Measurements from ENCODE around the gene ARF3. TPM values are rescaled to one million over a fixed set of nuclear protein-coding genes. Genes with fewer than 3 reads are reported as not detected.

ARF3 gene
- total RNA-seq (ENCODE audit: unreplicated experiment) = 162 TPM
- long read RNA-seq, full-length matches to known transcripts = 19 of 22 reads
- long read RNA-seq, partial matches to known transcripts = 0 of 22 reads
- long read RNA-seq, other reads (novel, unspliced or antisense) = 3 of 22 reads

- H3K36me3 Mint-ChIP-seq (ENCODE audit: unreplicated experiment) = no peaks in the 10 kb centered on the region
- no peaks in the 10 kb centered on the region for H3K27me3 Mint-ChIP-seq (ENCODE audit: unreplicated experiment)
- TF ChIP-seq CTCF (IDR thresholded peaks at IDR 0.05; ENCODE audit: partially characterized antibody, unreplicated experiment) = no peak
- peak; percentile 97 for DNase-seq
- peak within 1 kb of the TSS; percentile 100 for H3K4me3 Mint-ChIP-seq (ENCODE audit: unreplicated experiment)
- peaks cover 15% of the 10 kb centered on the region for H3K4me1 Mint-ChIP-seq (ENCODE audit: low read depth, unreplicated experiment)
- no peaks in the 10 kb centered on the region for H3K9me3 Mint-ChIP-seq (ENCODE audit: unreplicated experiment)
- peak within 1 kb of the TSS; percentile 93 for H3K27ac Mint-ChIP-seq (ENCODE audit: unreplicated experiment)
Measured at GRCh38 chr12:48957141-48958048, at the start of gene ARF3. Gene ARF3, minus strand, starts transcription at chr12:48957487. Its CDS starts 16,392 bp downstream, at chr12:48941095.

GRCh38 chr12:49000346-49000745, 43.1 kb upstream of the ARF3 start:
- TF ChIP-seq CTCF (IDR thresholded peaks at IDR 0.05; ENCODE audit: partially characterized antibody, unreplicated experiment) = no peak
- Mint-ChIP-seq H3K36me3 (ENCODE audit: unreplicated experiment) (no peaks in the 10 kb centered on the region), H3K27me3 (ENCODE audit: unreplicated experiment) (peaks cover 17% of the 10 kb centered on the region), H3K4me1 (ENCODE audit: low read depth, unreplicated experiment) (peaks cover 21% of the 10 kb centered on the region), H3K27ac (ENCODE audit: unreplicated experiment) (peak overlapping the region; percentile 66), H3K4me3 (ENCODE audit: unreplicated experiment) (peak overlapping the region; percentile 88), H3K9me3 (ENCODE audit: unreplicated experiment) (peaks cover 9% of the 10 kb centered on the region)
- no peak for DNase-seq

GRCh38 chr12:48999371-49000131, 42.3 kb upstream of the ARF3 start, which contains the start of gene DDN:
Gene DDN, minus strand, starts transcription at chr12:48999375. Its CDS starts 88 bp downstream, at chr12:48999287.
- Mint-ChIP-seq H3K4me1 (ENCODE audit: low read depth, unreplicated experiment) (peaks cover 21% of the 10 kb centered on the region), H3K27me3 (ENCODE audit: unreplicated experiment) (peaks cover 21% of the 10 kb centered on the region), H3K9me3 (ENCODE audit: unreplicated experiment) (peaks cover 11% of the 10 kb centered on the region), H3K4me3 (ENCODE audit: unreplicated experiment) (peak within 1 kb of the TSS; percentile 88), H3K36me3 (ENCODE audit: unreplicated experiment) (no peaks in the 10 kb centered on the region), H3K27ac (ENCODE audit: unreplicated experiment) (peak within 1 kb of the TSS; percentile 66)
- no peak for TF ChIP-seq CTCF (IDR thresholded peaks at IDR 0.05; ENCODE audit: partially characterized antibody, unreplicated experiment)
- peak; percentile 76 for DNase-seq

- H3K36me3 Mint-ChIP-seq (ENCODE audit: unreplicated experiment) = peaks cover 3% of the 10 kb centered on the region
- H3K27me3 Mint-ChIP-seq (ENCODE audit: unreplicated experiment) = peaks cover 22% of the 10 kb centered on the region
- peaks cover 13% of the 10 kb centered on the region for H3K9me3 Mint-ChIP-seq (ENCODE audit: unreplicated experiment)
- H3K4me3 Mint-ChIP-seq (ENCODE audit: unreplicated experiment) = peak overlapping the region; percentile 79
- DNase-seq = peak; percentile 37
- peaks cover 21% of the 10 kb centered on the region for H3K4me1 Mint-ChIP-seq (ENCODE audit: low read depth, unreplicated experiment)
- no peak overlapping the region for H3K27ac Mint-ChIP-seq (ENCODE audit: unreplicated experiment)
- TF ChIP-seq CTCF (IDR thresholded peaks at IDR 0.05; ENCODE audit: partially characterized antibody, unreplicated experiment) = no peak
Measured at GRCh38 chr12:48998497-48999353, 41.4 kb upstream of the ARF3 start.
